ENCODE results near the gene CLCA2.

DNA sequence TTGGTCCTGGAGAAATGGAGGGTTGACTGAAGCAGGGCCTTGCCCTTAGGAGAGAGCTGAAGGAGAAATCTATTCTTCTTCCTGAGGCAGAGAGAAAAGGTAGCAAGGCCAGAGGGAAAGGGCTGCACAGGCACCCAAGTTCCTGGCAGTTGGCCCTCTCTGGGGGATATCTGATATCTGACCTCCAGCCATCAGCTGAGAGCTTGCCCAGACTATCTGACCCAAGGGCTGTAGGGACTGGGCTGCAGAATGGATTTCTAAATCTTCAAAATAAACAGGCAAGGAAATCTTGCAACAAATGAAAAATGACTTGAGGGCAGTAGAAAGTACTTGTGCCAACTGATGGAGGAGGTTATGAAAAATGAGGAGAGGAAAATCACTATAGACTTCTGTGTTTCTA lies 498 bp upstream of the CLCA2 start:
- TF ChIP-seq, protein P1, sequence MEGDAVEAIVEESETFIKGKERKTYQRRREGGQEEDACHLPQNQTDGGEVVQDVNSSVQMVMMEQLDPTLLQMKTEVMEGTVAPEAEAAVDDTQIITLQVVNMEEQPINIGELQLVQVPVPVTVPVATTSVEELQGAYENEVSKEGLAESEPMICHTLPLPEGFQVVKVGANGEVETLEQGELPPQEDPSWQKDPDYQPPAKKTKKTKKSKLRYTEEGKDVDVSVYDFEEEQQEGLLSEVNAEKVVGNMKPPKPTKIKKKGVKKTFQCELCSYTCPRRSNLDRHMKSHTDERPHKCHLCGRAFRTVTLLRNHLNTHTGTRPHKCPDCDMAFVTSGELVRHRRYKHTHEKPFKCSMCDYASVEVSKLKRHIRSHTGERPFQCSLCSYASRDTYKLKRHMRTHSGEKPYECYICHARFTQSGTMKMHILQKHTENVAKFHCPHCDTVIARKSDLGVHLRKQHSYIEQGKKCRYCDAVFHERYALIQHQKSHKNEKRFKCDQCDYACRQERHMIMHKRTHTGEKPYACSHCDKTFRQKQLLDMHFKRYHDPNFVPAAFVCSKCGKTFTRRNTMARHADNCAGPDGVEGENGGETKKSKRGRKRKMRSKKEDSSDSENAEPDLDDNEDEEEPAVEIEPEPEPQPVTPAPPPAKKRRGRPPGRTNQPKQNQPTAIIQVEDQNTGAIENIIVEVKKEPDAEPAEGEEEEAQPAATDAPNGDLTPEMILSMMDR (IDR thresholded peaks at IDR 0.05 in 8 of 11, conservative IDR thresholded peaks at IDR 0.05 in 3 of 11) = no peak
- TF ChIP-seq POLR2A (IDR thresholded peaks at IDR 0.05) = no peak
